Cerebellar nuclear complex (tissue), 1 donor: Measurements from ENCODE around the gene PHLDA1.
"Not testable (repeated sequence)": the region's sequence is repeated elsewhere in the genome, so short reads cannot be mapped to it uniquely, and the experiment has no call there.

Experiments
- DNase-seq, 2 experiments: peaks; one replicate each; lab custom pipeline; 2025; lab: John Stamatoyannopoulos, UW

PHLDA1 gene

DNA sequence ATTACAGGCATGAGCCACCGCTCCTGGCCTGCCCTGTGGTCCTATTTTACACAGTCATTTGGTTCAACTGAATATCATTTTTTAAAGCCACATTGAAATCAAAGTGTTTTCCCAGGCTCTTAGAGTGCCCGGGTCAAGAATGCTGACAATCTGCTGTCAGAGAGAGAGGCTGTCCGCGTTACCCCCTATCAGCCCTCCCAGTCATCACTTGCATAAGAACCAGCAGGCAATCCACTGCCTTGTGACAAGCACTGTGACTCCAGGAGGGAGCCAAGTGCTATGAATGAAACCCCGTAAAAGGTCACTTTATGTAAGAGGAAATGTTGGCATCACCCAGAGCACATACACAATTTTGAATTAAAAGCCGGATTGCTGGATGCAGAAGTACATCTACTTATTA lies 13.5 kb downstream of the PHLDA1 start:
- no peak for DNase-seq

- no peak for DNase-seq
Measured at GRCh38 chr12:76014007-76014406, 17.6 kb downstream of the PHLDA1 start.

DNA sequence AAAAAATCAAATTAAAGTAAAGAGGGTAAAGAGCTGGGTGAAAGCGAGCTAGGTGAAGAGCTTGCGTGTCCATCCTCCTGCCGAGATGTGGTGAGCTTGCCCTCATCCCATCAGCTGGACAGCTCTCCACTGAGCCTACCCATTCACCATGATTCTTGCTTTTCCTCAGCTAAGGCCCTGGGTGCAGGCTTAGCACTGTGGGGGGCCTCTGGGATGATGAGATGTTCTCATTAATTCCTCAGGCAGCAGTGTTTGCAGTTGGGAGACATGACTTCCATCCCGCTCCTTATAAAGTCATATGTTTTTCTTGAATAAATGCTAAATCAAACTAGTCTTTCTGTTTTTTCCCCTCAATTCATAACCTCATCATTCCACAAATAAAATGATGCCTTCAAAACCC lies 18.0 kb downstream of the PHLDA1 start:
- no peak for DNase-seq

- no peak for DNase-seq
Measured at GRCh38 chr12:76012644-76013043, 18.9 kb downstream of the PHLDA1 start.

DNA sequence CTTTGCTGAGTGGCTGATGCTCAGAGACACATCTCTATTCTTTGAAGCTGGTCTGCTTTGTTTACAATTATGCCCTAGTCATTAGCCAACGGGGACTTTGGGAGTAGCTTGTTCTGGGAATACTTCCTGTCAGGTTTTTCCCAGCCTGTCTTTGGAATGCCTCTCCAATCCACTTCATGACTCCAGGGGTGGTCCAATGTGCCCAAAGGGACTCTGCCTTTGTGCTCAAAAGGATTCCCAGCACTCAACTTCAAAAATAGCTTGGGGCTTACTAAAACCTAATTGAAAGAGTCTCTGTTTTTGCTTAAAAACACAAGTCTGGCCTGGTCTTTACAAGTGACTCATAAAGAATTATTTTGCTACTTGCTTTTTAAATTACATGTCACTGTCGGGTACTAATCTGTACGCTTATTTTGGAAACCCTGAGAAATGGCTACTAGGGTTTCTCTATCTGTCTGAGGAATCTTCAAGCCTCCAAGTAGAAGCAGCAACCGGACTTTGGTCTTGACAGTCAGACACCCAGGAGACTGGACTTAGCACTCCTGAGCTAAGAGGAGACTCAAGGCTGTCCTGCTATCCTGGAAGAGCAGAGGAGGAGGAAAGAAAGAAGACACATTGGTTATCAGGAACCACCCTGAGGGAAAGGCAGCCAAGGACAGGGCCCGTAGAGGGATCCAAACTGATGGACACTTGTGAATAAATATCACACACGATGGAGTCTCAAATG lies 20.7 kb downstream of the PHLDA1 start:
- DNase-seq = no peak

- no peak for DNase-seq
Measured at GRCh38 chr12:76008428-76008827, 23.1 kb downstream of the PHLDA1 start.

DNA sequence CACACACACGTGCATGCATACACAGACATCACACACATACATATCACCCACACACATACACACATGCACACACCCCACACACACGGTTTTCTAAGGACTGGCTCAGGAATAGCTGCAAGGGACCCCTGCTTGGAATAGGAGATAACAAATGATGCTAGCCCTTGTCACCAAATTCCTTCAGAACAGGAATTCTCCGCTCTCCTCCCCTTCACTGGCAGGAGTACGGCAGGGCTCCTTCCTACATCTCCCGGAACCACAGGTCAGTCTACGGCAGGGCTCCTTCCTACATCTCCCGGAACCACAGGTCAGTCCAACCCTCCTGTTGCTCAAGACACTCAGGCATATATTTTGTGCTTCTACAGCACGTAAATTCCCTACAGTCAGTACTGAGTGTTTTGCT lies 23.9 kb downstream of the PHLDA1 start:
- no peak for DNase-seq

DNA sequence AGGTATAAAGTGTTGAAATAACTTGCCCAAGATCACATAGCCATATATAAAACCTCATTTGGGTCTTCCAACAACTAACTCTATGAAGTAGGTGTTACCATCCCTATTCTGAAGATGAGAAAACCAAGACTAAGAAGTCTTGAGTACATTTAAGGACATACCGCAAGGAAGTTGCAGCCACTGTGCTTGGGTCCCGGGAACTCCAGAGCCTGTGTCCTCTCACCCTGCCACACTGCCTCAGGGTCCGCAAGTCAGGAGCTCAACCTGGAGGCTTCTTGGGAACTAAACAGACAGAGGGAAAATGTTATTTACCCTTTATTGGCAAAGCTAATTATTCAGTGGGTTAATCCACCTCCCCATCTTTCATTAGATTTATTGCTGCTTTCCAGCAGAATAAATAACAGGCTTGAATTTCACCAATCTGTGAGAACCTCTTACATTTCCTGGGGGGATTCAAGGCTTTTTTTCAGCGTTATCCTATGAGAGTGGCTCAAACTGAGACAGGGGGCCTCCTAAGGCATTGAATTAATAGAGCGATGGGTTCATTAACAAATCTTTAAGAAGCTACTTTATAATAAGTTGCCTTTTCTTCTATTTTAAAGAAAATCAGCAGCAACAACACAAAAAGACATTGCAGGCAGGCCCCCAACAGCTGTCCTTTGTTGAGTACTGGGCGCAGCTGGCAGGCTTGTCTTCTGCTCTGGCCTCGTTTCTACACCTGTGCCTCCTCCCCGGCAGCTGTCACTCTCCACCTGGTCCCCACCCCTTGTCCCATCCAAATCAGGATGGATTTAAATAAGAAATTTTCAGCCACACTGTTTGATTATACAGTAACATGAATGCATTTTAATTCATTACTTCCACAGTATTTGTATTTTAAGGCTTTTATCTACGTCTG lies 25.3 kb downstream of the PHLDA1 start:
- no peak for DNase-seq

- DNase-seq = no peak
Measured at GRCh38 chr12:76003355-76003638, 28.3 kb downstream of the PHLDA1 start.

DNA sequence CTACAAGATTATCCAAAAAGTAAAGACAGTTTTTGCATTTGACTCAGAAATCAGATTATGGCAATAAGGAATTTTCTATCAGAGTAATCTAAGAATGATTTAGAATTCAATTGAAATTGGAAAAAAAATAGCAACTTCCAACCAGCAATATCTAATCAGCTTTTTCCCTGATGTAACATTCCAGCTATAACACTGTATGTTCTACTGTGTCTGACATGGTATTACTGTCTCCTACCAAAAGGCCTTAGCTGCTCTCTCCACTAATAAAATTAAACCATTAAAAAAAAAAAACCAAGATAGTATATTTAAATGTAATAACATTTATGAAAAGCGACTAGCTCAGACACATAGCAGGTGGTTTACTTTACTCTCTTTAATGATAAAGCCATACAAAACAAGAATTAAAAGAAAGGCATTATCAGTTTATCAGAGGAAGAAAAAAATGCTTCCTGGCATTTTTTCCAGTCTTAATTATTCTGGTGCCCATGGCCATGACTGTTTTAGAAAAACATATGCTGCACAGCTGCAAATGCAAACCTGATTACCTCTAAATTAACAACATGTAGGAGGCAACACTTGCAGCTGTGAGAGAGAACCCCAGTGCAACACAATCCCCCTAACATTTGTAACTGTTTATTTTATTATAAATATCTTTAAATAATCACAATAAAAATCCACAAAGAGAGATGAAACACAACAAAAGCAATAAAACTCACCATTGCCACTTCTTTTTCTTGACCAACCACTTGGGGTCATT lies 28.8 kb downstream of the PHLDA1 start:
- DNase-seq = no peak

DNA sequence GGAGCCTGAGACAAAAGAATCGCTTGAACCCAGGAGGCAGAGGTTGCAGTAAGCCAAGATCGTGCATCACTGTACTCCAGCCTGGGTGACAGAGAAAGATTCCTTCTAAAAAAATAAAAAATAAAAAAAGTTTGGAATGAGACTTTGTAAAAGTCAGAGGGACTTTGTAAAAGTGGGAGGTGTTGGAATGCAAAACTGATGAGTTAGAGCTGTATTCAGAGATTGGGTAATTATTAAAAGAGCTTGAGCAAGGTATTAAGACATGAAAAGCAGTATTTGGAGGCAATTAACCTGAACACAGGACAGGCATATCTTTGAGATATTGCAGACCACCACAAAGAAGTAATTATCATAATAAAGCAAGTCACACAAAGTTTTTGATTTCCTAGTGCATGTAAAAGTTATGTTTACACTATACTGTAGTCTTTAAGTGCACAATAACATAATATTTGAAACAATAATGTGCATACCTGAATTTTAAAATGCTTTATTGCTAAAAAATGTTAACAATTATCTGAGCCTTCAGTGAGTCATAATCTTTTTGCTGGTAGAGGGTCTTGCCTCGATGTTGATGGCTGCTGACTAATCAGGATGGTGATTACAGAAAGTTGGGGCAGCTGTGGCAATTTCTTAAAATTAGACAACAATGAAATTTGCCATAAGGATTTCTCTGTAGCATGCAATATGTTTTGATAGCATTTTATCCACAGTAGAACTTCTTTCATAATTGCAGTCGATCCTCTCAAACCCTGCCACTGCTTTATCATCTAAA lies 33.1 kb downstream of the PHLDA1 start:
- DNase-seq = no peak

DNA sequence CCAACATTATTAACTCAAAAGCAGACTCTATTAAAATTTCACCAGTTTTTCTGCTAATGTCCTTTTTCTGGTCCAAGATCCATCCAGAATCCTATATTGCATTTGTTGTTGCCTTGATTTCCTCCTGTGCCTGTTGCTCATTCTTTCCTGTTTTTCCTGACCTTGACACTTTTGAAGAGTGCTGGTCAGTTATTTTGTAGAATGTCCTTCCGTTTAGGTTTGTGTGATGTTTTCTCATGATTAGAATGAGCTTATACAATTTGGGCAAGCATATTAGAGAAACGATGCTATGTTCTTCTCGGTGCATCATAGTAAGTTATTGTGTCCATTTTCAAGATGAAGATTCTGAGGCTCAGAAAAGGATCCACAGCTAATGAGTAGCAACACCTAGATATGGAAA lies 33.9 kb downstream of the PHLDA1 start:
- DNase-seq = no peak

- DNase-seq = no peak
Measured at GRCh38 chr12:75996861-75997447, 34.6 kb downstream of the PHLDA1 start.

DNA sequence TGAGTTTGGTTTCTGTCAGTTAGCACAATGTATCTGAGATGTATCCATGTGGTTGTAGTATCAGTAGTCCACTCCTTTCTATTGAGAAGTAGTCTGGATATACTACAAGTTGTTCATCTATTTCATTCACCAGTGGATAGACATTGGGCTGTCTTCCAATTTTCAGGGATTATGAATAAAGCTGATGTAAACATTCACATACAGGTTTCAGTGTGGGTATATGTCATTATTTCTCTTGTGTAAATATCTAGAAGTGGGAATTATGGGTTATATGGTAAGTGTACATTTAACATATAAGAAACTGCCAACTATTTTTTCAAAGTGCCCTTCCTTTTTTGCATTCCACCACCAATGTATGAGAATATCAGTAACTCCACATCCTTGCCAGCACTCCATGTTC lies 35.9 kb downstream of the PHLDA1 start:
- DNase-seq = no peak

GRCh38 chr12:75994069-75994740 lies 37.4 kb downstream of the PHLDA1 start:
- no peak for DNase-seq

DNA sequence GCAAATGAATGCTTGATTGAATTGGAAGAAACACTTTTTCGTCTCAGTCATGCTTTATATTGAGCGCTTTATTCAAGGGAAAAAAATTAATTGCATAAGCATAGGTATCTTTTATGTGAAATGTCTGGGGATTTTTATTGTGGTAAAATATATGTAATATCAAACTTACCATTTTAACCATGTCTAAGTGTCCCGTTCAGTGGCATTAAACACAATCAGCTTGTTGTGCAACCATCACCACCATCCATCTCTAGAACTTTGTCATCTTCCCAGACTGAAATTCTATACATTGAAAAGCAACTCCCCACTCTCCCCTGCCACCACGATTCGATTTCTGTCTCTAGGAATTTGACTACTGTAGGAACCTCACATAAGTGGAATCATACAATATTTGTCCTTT lies 39.8 kb downstream of the PHLDA1 start:
- DNase-seq = no peak

- DNase-seq = no peak
Measured at GRCh38 chr12:75990189-75990912, 41.2 kb downstream of the PHLDA1 start.

- DNase-seq = not testable (repeated sequence)
Measured at GRCh38 chr12:75987709-75988108, 43.9 kb downstream of the PHLDA1 start.

GRCh38 chr12:75986001-75986746 lies 45.4 kb downstream of the PHLDA1 start:
- DNase-seq = no peak

- DNase-seq = no peak
Measured at GRCh38 chr12:75985566-75985965, 46.0 kb downstream of the PHLDA1 start.
